ENCODE results near the gene MTRFR.

DNA sequence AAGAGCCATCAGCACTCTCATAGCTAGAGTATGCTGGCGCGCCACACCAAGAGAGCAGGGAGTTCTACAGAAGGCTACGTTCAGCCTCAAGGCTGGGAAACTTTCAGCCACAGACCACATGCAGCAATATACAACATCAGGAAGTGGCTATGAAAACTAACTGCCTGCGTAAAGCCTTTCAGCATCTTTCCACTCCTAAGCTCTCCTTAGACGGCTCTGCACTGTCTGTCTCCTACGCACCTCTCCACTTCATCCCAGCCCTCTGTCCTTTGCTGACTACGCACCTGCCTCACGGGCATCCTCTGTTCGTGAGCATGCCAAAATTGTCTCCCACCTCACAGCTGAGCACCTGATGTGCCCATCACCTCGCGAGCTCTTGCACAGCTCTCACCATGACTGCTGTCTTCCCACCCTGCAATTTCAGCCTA lies 10.0 kb upstream of the MTRFR start:
- TF ChIP-seq CTCF (IDR thresholded peaks at IDR 0.05; ENCODE audit: low read length) (no peak), EZH2phosphoT487 (IDR thresholded peaks at IDR 0.05; ENCODE audit: low read length) (no peak)
